Esophagus muscularis mucosa (tissue), 4 donors: Measurements from ENCODE around the gene TRAPPC10. TPM values are rescaled to one million over a fixed set of nuclear protein-coding genes. Genes with fewer than 3 reads are reported as not detected.

Experiments used
- DNase-seq: peaks from one replicate; pipeline ENCODE4 v3.0.0-alpha.2; 2017; ENCODE audit errors: extremely low spot score
- H3K27ac ChIP-seq, 4 donors: fragments of 200-600 bp; sonication (generic); replicated peaks in 1 of 4; 1 replicate in 3 of 4; 2 replicates in 1 of 4; pipeline ENCODE4 v1.5.1; 2016 to 2019; ENCODE audit warnings: mild to moderate bottlenecking in 1 of 4
- H3K27me3 ChIP-seq, 4 donors: fragments of 200-600 bp; sonication (generic); one replicate each; pipeline versions ENCODE4 v1.5.1 to v1.6.0; 2016 to 2019
- H3K36me3 ChIP-seq, 4 donors: fragments of 200-600 bp; sonication (generic); one replicate each; pipeline ENCODE4 v1.5.1; 2016 to 2019
- H3K4me1 ChIP-seq, 4 donors: fragments of 200-600 bp; sonication (generic); one replicate each; pipeline ENCODE4 v1.5.1; 2016 to 2019
- H3K4me3 ChIP-seq, 4 donors: fragments of 200-600 bp; sonication (generic); 1 replicate in 2 of 4; 2 replicates in 2 of 4; pipeline ENCODE4 v1.5.1; 2016 to 2019; ENCODE audit warnings: mild to moderate bottlenecking in 4 of 4, moderate library complexity in 1 of 4
- H3K9me3 ChIP-seq, 4 donors: fragments of 200-600 bp; sonication (generic); 1 replicate in 3 of 4; 2 replicates in 1 of 4; pipeline ENCODE4 v1.5.1; 2016 to 2019
- EP300 ChIP-seq: sonication (generic); formaldehyde crosslinking; IDR thresholded peaks from one replicate; pipeline ENCODE4 v1.6.1; 2017; ENCODE audit warnings: antibody characterized with exemption
- POLR2A ChIP-seq: fragments of 450-650 bp; IDR thresholded peaks from one replicate; pipeline ENCODE4 v1.6.1; 2017; ENCODE audit warnings: antibody characterized with exemption, moderate library complexity, mild to moderate bottlenecking, low read depth
- POLR2AphosphoS5 ChIP-seq, 2 donors: sonication (generic); formaldehyde crosslinking; IDR thresholded peaks; one replicate each; pipeline ENCODE4 v1.6.1; 2017; ENCODE audit warnings: antibody characterized with exemption in 2 of 2
- WGBS: methylation state at CpG from one replicate; pipeline ENCODE4 v1.1.5; 2018; 5-methylcytosine and 5-hydroxymethylcytosine counted together
- intact Hi-C: fragments of 100-400 bp; cut with DNase I; formaldehyde crosslinking; loops from one replicate; pipeline ENCODE4 v1.15.1; 2023
- total RNA-seq, 4 donors: library from RNA; depleted of rRNA; stranded (reverse); fragments of >200 nt; gene quantifications; one replicate each; pipeline versions ENCODE4 v1.1.0 to v1.2.1, GENCODE V29; 2016
- TF ChIP-seq, protein P1 (sequence below), 3 experiments: fragments of 200-600 bp in 2 of 3; fragments of 450-650 bp in 1 of 3; sonication (generic) in 2 of 3; IDR thresholded peaks; one replicate each; pipeline ENCODE4 v1.5.1; 2017 to 2019; ENCODE audit warnings: antibody characterized with exemption in 3 of 3, mild to moderate bottlenecking in 2 of 3, moderate library complexity in 1 of 3

The TRAPPC10 gene
- total RNA-seq, 4 donors from 2014 or later, result 14.5 to 35.2 (median 20.5) TPM

DNA sequence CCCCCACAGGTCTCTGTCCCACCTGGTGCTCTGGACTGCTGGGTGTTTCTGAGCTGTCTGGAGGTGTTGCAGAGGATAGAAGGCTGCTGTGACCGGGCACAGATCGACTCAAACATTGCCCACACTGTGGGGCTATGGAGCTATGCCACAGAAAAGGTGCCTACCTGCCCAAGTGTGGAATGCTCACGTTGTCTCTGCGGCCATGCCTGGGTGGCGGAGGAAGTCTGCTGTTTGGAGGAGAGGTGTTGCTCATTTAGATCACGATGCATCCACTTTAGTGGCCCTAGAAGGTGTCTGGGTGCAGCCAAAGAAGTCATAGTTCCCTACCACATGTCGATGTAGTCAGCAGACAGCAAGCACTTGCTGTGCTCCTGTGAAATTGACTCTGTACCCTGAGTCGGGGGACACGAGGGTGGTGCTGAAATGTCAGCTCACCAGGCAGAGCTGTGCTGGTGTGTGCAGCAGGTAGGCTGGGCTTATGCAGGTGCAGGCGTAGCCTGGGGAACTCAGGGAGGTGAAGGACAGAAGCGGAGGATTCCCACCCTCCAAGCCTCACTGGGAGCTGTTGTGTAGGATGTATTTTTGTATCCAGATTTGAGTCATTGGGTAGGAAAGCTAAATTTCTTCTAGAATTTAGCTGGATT is 62.3 kb downstream of the TRAPPC10 start:
- WGBS, result 93% methylated on average over 11 of the region's 11 CpGs
- DNase-seq, result no peak
- H3K36me3 ChIP-seq, result peaks cover 34 to 99% (median 83%) of the 10 kb centered on the region in 4 donors
- H3K27me3 ChIP-seq, result no peaks in the 10 kb centered on the region
- H3K9me3 ChIP-seq, result no peaks in the 10 kb centered on the region
- H3K27ac ChIP-seq, result no peak overlapping the region
- TF ChIP-seq, protein P1, sequence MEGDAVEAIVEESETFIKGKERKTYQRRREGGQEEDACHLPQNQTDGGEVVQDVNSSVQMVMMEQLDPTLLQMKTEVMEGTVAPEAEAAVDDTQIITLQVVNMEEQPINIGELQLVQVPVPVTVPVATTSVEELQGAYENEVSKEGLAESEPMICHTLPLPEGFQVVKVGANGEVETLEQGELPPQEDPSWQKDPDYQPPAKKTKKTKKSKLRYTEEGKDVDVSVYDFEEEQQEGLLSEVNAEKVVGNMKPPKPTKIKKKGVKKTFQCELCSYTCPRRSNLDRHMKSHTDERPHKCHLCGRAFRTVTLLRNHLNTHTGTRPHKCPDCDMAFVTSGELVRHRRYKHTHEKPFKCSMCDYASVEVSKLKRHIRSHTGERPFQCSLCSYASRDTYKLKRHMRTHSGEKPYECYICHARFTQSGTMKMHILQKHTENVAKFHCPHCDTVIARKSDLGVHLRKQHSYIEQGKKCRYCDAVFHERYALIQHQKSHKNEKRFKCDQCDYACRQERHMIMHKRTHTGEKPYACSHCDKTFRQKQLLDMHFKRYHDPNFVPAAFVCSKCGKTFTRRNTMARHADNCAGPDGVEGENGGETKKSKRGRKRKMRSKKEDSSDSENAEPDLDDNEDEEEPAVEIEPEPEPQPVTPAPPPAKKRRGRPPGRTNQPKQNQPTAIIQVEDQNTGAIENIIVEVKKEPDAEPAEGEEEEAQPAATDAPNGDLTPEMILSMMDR (IDR thresholded peaks at IDR 0.05), result no peak
- TF ChIP-seq POLR2AphosphoS5 (IDR thresholded peaks at IDR 0.05) (no peak), EP300 (no peak), POLR2A (no peak)
- H3K4me3 ChIP-seq, result no peak overlapping the region
- no peaks in the 10 kb centered on the region for H3K4me1 ChIP-seq
- intact Hi-C loops, result no loop called here

DNA sequence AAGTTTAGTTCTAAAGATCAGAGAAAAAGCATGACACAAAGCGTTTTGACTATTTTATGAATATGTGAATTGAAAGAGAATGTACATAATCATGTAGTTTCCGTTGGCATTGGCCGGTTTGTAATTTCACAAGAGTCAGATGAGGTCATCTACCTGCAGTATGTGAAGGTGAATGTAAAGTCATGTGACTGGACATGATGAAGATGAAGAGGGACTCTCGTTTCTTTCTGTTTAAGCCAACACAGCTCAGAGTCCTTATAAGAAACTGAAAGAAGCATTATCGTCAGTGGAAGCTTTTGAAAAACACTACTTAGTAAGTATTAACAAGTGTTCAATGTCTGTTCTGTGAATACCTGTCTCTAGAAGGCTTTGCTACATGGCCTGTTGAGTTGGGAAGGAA is 64.2 kb downstream of the TRAPPC10 start:
- intact Hi-C loops, result no loop called here
- no peaks in the 10 kb centered on the region for H3K27me3 ChIP-seq
- H3K4me1 ChIP-seq, result no peaks in the 10 kb centered on the region
- no peak for TF ChIP-seq EP300
- TF ChIP-seq, protein P1 (IDR thresholded peaks at IDR 0.05), result no peak
- no peak for TF ChIP-seq POLR2A
- TF ChIP-seq POLR2AphosphoS5 (IDR thresholded peaks at IDR 0.05), result no peak
- H3K4me3 ChIP-seq, result no peak overlapping the region
- no peak for DNase-seq
- H3K27ac ChIP-seq, result no peak overlapping the region
- 87% methylated on average over 5 of the region's 5 CpGs for WGBS
- H3K9me3 ChIP-seq, result no peaks in the 10 kb centered on the region
- peaks cover 51 to 99% (median 88%) of the 10 kb centered on the region in 4 donors for H3K36me3 ChIP-seq

DNA sequence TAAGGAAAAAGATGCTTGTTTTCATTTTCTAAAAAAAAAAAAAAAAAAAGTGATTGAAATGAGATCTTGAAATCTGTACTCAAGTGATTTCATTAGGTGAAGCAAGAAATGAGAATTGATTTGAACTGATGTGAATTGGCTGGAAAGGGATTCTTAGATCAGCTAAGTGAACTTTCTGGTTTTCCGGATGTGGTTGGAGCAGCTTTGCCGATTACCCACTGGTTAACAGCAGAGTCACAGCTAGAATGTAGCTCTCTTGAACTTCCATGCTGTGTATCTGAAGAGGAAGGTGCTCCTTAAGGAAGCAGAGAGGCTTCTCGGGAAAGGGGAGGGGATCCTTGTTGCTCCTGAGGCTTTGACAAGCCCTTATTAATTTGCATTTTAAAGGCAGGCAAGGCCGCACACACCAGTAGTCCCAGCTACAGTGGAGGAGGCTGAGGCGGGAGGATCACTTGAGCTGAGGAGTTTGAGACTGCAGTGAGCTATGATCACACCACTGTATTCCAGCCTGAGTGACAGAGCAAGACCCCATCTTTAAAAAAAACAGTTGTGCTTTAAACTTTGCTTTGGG is 66.4 kb downstream of the TRAPPC10 start:
- no peak for DNase-seq
- Histone ChIP-seq H3K27me3 (no peaks in the 10 kb centered on the region), H3K4me1 (peaks cover 0 to 8% (median 0%) of the 10 kb centered on the region in 4 donors), H3K4me3 (no peak overlapping the region), H3K9me3 (no peaks in the 10 kb centered on the region), H3K36me3 (peaks cover 58 to 99% (median 86%) of the 10 kb centered on the region in 4 donors), H3K27ac (no peak overlapping the region)
- WGBS, result 90% methylated on average over 5 of the region's 5 CpGs
- intact Hi-C loops, result no loop called here
- no peak for TF ChIP-seq EP300
- no peak for TF ChIP-seq POLR2A
- TF ChIP-seq POLR2AphosphoS5 (IDR thresholded peaks at IDR 0.05), result no peak
- TF ChIP-seq, protein P1 (IDR thresholded peaks at IDR 0.05), result no peak

DNA sequence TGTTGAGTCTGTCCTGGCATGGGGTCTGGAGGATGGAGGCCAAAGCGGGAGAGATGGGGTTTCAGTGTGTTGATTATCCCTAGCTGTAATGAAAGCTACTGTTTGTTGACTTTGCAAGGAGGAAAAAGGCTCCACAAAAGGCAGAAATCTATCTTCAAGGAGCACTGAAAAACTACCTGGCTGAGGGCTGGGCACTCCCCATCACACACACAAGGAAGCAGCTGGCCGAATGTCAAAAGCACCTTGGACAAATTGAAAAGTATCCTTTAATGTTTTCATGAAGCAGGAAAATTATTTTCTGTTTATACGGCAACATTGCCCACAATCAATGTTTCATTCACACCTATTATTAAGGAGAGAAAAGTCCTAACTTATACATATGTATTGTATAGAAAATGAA is 67.3 kb downstream of the TRAPPC10 start:
- Histone ChIP-seq H3K4me1 (peaks cover 0 to 15% (median 6%) of the 10 kb centered on the region in 4 donors), H3K9me3 (no peaks in the 10 kb centered on the region), H3K27me3 (no peaks in the 10 kb centered on the region), H3K27ac (no peak overlapping the region), H3K4me3 (no peak overlapping the region), H3K36me3 (peaks cover 58 to 100% (median 83%) of the 10 kb centered on the region in 4 donors)
- TF ChIP-seq EP300 (no peak), POLR2AphosphoS5 (IDR thresholded peaks at IDR 0.05) (no peak), POLR2A (no peak)
- TF ChIP-seq, protein P1 (IDR thresholded peaks at IDR 0.05), result no peak
- DNase-seq, result no peak
- 95% methylated on average over 3 of the region's 3 CpGs for WGBS
- intact Hi-C loops, result no loop called here
